Ascending aorta (tissue), 2 donors: ENCODE results near the gene BRCA2. TPM values are rescaled to one million over a fixed set of nuclear protein-coding genes. Genes with fewer than 3 reads are reported as not detected.
A peak's percentile ranks its signal among the peaks of the same experiment; 100 is the strongest.

Source experiments
- DNase-seq, 2 donors: peaks; one replicate each; pipeline ENCODE4 v3.0.0-alpha.2; 2019; ENCODE audit warnings: low spot score in 2 of 2
- H3K27ac ChIP-seq, 2 donors: fragments of 200-600 bp; sonication (generic); one replicate each; pipeline ENCODE4 v1.5.1; 2016 to 2017; ENCODE audit warnings: mild to moderate bottlenecking in 1 of 2
- H3K27me3 ChIP-seq: fragments of 200-600 bp; sonication (generic); one replicate; pipeline ENCODE4 v1.5.1; 2017
- H3K36me3 ChIP-seq, 2 donors: fragments of 200-600 bp; sonication (generic); one replicate each; pipeline ENCODE4 v1.5.1; 2016
- H3K4me1 ChIP-seq, 2 donors: fragments of 200-600 bp; sonication (generic); one replicate each; pipeline ENCODE4 v1.5.1; 2016 to 2017; ENCODE audit warnings: mild to moderate bottlenecking in 1 of 2
- H3K4me3 ChIP-seq, 2 donors: fragments of 200-600 bp; sonication (generic); one replicate each; pipeline ENCODE4 v1.5.1; 2016 to 2017; ENCODE audit warnings: mild to moderate bottlenecking in 1 of 2
- H3K9me3 ChIP-seq, 2 donors: fragments of 200-600 bp; sonication (generic); one replicate each; pipeline ENCODE4 v1.5.1; 2016
- intact Hi-C: fragments of 100-400 bp; cut with DNase I; formaldehyde crosslinking; loops from one replicate; pipeline ENCODE4 v1.15.1; 2023
- total RNA-seq: library from RNA; depleted of rRNA; stranded (reverse); fragments of >200 nt; gene quantifications from one replicate; pipeline ENCODE4 v1.1.0, GENCODE V29; 2016
- TF ChIP-seq, protein P1 (sequence below), 3 experiments: fragments of 200-600 bp in 2 of 3; fragments of 450-650 bp in 1 of 3; sonication (generic) in 2 of 3; IDR thresholded peaks; one replicate each; pipeline ENCODE4 v1.5.1; 2016 to 2019; ENCODE audit warnings: antibody characterized with exemption in 3 of 3, mild to moderate bottlenecking in 1 of 3, moderate library complexity in 1 of 3

Gene BRCA2
- total RNA-seq, 1 donor from 2014 or later, result 0.64 TPM

DNA sequence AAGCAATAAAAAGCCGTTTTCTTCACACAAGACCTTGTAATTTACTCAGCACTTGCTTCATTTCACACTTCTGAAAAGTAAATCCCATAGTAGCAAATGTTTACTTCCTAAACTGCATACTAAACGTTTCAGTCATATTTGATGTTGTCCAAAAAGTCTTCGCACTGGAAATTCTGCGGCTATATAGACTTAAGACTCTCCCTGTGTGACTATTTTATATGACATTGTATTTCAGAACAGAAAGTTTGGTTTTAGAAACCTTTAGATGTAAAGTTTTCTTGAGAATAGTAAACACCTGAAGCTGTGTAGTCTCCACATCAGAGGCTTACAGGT is 29.7 kb upstream of the BRCA2 start:
- Histone ChIP-seq H3K36me3 (peaks cover 20 to 32% of the 10 kb centered on the region in 2 donors), H3K4me3 (no peak overlapping the region), H3K27me3 (no peaks in the 10 kb centered on the region), H3K4me1 (peaks cover 8 to 9% of the 10 kb centered on the region in 2 donors), H3K9me3 (no peaks in the 10 kb centered on the region), H3K27ac (peak overlapping the region; percentile 77 to 79)
- TF ChIP-seq, protein P1, sequence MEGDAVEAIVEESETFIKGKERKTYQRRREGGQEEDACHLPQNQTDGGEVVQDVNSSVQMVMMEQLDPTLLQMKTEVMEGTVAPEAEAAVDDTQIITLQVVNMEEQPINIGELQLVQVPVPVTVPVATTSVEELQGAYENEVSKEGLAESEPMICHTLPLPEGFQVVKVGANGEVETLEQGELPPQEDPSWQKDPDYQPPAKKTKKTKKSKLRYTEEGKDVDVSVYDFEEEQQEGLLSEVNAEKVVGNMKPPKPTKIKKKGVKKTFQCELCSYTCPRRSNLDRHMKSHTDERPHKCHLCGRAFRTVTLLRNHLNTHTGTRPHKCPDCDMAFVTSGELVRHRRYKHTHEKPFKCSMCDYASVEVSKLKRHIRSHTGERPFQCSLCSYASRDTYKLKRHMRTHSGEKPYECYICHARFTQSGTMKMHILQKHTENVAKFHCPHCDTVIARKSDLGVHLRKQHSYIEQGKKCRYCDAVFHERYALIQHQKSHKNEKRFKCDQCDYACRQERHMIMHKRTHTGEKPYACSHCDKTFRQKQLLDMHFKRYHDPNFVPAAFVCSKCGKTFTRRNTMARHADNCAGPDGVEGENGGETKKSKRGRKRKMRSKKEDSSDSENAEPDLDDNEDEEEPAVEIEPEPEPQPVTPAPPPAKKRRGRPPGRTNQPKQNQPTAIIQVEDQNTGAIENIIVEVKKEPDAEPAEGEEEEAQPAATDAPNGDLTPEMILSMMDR (IDR thresholded peaks at IDR 0.05), result no peak
- intact Hi-C loops, result loop anchor here (2.0 kb wide), 1 partner anchor 25 kb away; no protein-coding TSS in a partner anchor
- no peak for DNase-seq

DNA sequence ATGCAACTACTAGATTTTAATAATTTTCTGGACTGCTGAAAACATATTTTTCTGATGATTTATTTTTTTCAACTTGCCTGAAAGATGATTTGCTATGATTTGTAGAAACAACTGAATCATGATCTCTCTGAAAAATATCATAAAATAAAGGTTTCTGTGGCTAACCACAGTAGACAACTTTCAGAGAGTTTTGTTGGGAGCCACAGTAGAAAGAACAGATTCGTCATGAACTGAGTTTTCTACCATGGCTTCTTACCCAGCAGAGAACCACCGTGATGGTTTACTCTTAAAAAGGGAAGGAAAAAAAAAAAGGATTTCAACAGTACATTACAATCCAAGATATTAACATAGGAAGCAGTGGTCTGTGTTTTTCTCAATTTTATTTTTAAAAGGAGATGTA is 18.1 kb upstream of the BRCA2 start:
- H3K27ac ChIP-seq, result no peak overlapping the region
- no peak for DNase-seq
- H3K4me3 ChIP-seq, result no peak overlapping the region
- TF ChIP-seq, protein P1 (IDR thresholded peaks at IDR 0.05), result no peak
- peaks cover 20 to 26% of the 10 kb centered on the region in 2 donors for H3K36me3 ChIP-seq
- no peaks in the 10 kb centered on the region for H3K9me3 ChIP-seq
- intact Hi-C loops, result no loop called here
- no peaks in the 10 kb centered on the region for H3K4me1 ChIP-seq
- no peaks in the 10 kb centered on the region for H3K27me3 ChIP-seq

DNA sequence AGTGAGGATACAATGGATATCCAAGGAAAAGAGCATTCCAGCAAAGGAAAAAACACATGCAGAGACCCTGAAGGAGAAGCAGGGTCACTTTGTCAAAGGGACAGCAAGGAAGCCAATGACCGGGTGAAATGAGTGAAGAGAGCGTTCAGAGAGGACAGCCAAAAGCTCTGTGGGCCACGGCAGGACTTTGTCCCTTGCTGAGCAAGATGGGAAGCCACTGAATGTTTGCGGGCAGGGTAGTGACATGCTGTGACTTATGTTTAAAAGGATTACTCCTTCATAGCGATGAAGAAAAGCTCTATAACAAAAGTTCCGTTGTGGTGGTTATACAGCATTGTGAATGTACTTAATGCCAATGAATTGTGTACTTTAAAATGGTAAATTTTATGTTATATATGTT is 16.6 kb upstream of the BRCA2 start:
- Histone ChIP-seq H3K4me3 (no peak overlapping the region), H3K9me3 (no peaks in the 10 kb centered on the region), H3K27ac (no peak overlapping the region), H3K4me1 (no peaks in the 10 kb centered on the region), H3K27me3 (no peaks in the 10 kb centered on the region), H3K36me3 (peaks cover 20 to 23% of the 10 kb centered on the region in 2 donors)
- intact Hi-C loops, result no loop called here
- TF ChIP-seq, protein P1 (IDR thresholded peaks at IDR 0.05), result no peak
- no peak for DNase-seq

DNA sequence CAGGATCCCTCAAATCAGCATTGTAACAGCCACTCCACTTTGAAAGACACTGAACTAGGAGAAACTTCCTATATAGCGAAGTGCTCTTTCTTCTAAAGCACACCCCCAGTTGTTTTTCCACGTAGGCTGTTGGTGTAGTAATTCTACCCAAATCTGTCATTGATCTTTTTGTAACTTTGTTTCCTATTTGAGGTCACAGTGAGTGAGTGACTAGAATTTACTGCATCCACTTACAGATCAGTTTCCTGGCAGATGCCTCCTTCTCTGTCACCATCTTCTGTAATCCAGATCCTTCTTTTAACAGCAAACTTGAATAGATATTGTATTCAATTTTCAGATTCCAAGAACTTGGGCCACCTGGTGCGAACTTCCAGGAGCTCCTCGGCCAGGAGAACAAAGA is 15.4 kb upstream of the BRCA2 start:
- no peak overlapping the region for H3K27ac ChIP-seq
- peaks cover 11 to 15% of the 10 kb centered on the region in 2 donors for H3K36me3 ChIP-seq
- TF ChIP-seq, protein P1 (IDR thresholded peaks at IDR 0.05), result no peak
- DNase-seq, result no peak
- H3K4me3 ChIP-seq, result no peak overlapping the region
- intact Hi-C loops, result no loop called here
- H3K27me3 ChIP-seq, result no peaks in the 10 kb centered on the region
- no peaks in the 10 kb centered on the region for H3K4me1 ChIP-seq
- H3K9me3 ChIP-seq, result no peaks in the 10 kb centered on the region

DNA sequence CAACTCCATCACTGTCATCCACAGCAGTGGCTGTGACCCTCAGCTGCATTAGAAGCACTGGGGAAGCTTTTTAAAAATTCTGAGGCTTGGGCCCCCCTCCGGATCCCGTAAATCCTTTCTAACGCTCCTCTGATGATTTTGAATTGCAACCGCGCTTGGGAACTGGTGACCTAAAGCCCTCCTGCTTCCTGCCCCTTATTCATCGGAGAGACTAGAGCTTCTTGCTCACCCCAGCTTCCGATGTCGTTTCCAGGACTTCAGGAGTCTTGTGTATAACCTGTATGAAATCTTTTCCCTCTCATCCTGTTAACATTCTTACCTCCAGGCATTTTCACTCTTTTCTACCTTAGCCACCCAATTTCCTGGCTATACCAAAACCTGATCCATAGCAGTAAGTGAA is 14.9 kb upstream of the BRCA2 start:
- TF ChIP-seq, protein P1 (IDR thresholded peaks at IDR 0.05), result no peak
- Histone ChIP-seq H3K36me3 (peaks cover 6 to 10% of the 10 kb centered on the region in 2 donors), H3K4me3 (no peak overlapping the region), H3K9me3 (no peaks in the 10 kb centered on the region), H3K27ac (no peak overlapping the region), H3K27me3 (no peaks in the 10 kb centered on the region), H3K4me1 (no peaks in the 10 kb centered on the region)
- intact Hi-C loops, result no loop called here
- DNase-seq, result no peak

DNA sequence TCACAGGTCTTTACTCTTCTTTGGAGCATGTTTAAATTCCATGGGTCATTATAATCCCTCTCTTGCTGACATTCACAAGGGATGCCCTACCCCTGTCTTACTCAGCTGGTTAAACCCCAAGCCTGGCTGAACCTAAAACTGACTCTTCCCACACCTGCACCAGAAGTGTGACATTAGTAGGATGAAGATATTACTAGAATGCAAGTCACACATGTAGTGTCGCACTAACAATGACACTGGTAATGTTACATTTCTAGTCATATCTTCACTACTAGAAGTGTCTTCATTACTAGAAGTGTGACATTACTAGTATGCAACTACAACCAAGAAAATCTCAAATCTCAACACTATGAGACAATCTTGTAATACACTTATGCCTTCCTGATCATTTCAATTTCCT is 14.4 kb upstream of the BRCA2 start:
- intact Hi-C loops, result no loop called here
- H3K27me3 ChIP-seq, result no peaks in the 10 kb centered on the region
- no peak overlapping the region for H3K27ac ChIP-seq
- H3K36me3 ChIP-seq, result peaks cover 2 to 5% of the 10 kb centered on the region in 2 donors
- H3K9me3 ChIP-seq, result no peaks in the 10 kb centered on the region
- no peak overlapping the region for H3K4me3 ChIP-seq
- no peaks in the 10 kb centered on the region for H3K4me1 ChIP-seq
- DNase-seq, result no peak
- TF ChIP-seq, protein P1 (IDR thresholded peaks at IDR 0.05), result no peak
